Keratinocyte (primary cell): ENCODE data around the gene KAZALD1. TPM values are rescaled to one million over a fixed set of nuclear protein-coding genes. Genes with fewer than 3 reads are reported as not detected.

Experiments
- DNase-seq: peaks from one replicate; pipeline ENCODE4 v3.0.0-alpha.2; 2011; ENCODE audit warnings: low read depth, missing footprints, low spot score
- FAIRE-seq: peaks from 2 replicates; lab custom pipeline; 2011; peaks lifted over from hg19 to GRCh38; lab: Jason Lieb, UNC
- H2AFZ ChIP-seq: 2 replicates; pipeline ENCODE4 v1.6.0; 2012; ENCODE audit warnings: low read length, control low read depth, inconsistent platforms; ENCODE audit not compliant: control insufficient read depth
- H3K27ac ChIP-seq: 2 replicates; pipeline ENCODE4 v1.5.1; 2011; ENCODE audit warnings: low read length; ENCODE audit not compliant: control insufficient read depth, insufficient read depth
- H3K27me3 ChIP-seq: 3 replicates; pipeline ENCODE4 v1.6.0; 2011; ENCODE audit warnings: low read length; ENCODE audit not compliant: control insufficient read depth, insufficient read depth; ENCODE audit errors: extremely low read depth
- H3K36me3 ChIP-seq, 2 experiments: 2 replicates in 1 of 2; 3 replicates in 1 of 2; pipeline ENCODE4 v1.5.1; 2011; ENCODE audit warnings: low read length in 2 of 2, mild to moderate bottlenecking in 1 of 2; ENCODE audit not compliant: control insufficient read depth in 2 of 2, insufficient read depth in 2 of 2; ENCODE audit errors: extremely low read depth in 1 of 2
- H3K4me1 ChIP-seq: 3 replicates; pipeline ENCODE4 v1.5.1; 2011; ENCODE audit warnings: low read length; ENCODE audit not compliant: control insufficient read depth, insufficient read depth; ENCODE audit errors: extremely low read depth
- H3K4me2 ChIP-seq: 3 replicates; pipeline ENCODE4 v1.6.0; 2011; ENCODE audit warnings: low read depth, low read length; ENCODE audit not compliant: control insufficient read depth, insufficient read depth; ENCODE audit errors: extremely low read depth
- H3K4me3 ChIP-seq, 3 experiments: fragments of 200-600 bp in 1 of 3; sonication (generic) in 1 of 3; 2 replicates in 2 of 3; 3 replicates in 1 of 3; pipeline ENCODE4 v1.5.1; 2011 to 2016; ENCODE audit warnings: low read length in 3 of 3, mild to moderate bottlenecking in 3 of 3, control low read depth in 2 of 3, inconsistent platforms in 1 of 3, low read depth in 1 of 3, mixed read lengths in 1 of 3, mixed run types in 1 of 3, moderate library complexity in 1 of 3; ENCODE audit not compliant: control insufficient read depth in 2 of 3, insufficient read depth in 2 of 3; ENCODE audit errors: extremely low read depth in 1 of 3
- H3K79me2 ChIP-seq: 2 replicates; pipeline ENCODE4 v1.6.0; 2012; ENCODE audit warnings: low read length; ENCODE audit not compliant: control insufficient read depth, insufficient read depth
- H3K9ac ChIP-seq: 3 replicates; pipeline ENCODE4 v1.6.0; 2011; ENCODE audit warnings: low read length; ENCODE audit not compliant: control insufficient read depth, insufficient read depth; ENCODE audit errors: extremely low read depth
- H3K9me1 ChIP-seq: 3 replicates; pipeline ENCODE4 v1.6.0; 2011; ENCODE audit warnings: low read length; ENCODE audit not compliant: control insufficient read depth, insufficient read depth; ENCODE audit errors: extremely low read depth
- H3K9me3 ChIP-seq: 2 replicates; pipeline ENCODE4 v1.5.1; 2012; ENCODE audit warnings: low read depth, low read length; ENCODE audit not compliant: control insufficient read depth
- H4K20me1 ChIP-seq: 3 replicates; pipeline ENCODE4 v1.6.0; 2011; ENCODE audit warnings: low read length; ENCODE audit not compliant: control insufficient read depth, insufficient read depth; ENCODE audit errors: extremely low read depth
- EZH2 ChIP-seq: IDR thresholded peaks from one replicate; pipeline ENCODE4 v1.6.1; 2012; ENCODE audit warnings: inconsistent platforms, mild to moderate bottlenecking, low read length, moderate library complexity
- dilution Hi-C: fragments of 300-500 bp; cut with MboI; formaldehyde crosslinking; loops from one replicate; pipeline ENCODE4 v1.7.0; 2020; ENCODE audit warnings: low sequenced_read_pairs; ENCODE audit not compliant: extremely low pct_ligation_motif_present
- polyA plus RNA-seq, 5 experiments: library from polyadenylated mRNA; depleted of rRNA in 3 of 5; stranded (reverse) in 3 of 5; stranded (forward) in 1 of 5; unstranded in 1 of 5; fragments of >200 nt; gene quantifications; 1 replicate in 1 of 5; 2 replicates in 3 of 5; 3 replicates in 1 of 5; pipeline versions ENCODE4 v1.2.1 to v1.2.3, GENCODE V29; 2011 to 2012; ENCODE audit warnings: missing spikeins in 2 of 5, low read depth in 1 of 5, low replicate concordance in 1 of 5
- TF ChIP-seq, protein P1 (sequence below), 3 experiments: IDR thresholded peaks in 1 of 3; conservative IDR thresholded peaks in 1 of 3; optimal IDR thresholded peaks in 1 of 3; 2 replicates in 2 of 3; 3 replicates in 1 of 3; pipeline versions ENCODE3 to v1.5.1; 2011; ENCODE audit warnings: low read length in 3 of 3, mild to moderate bottlenecking in 3 of 3, moderate library complexity in 2 of 3, control low read depth in 1 of 3, inconsistent platforms in 1 of 3; ENCODE audit not compliant: insufficient read depth in 2 of 3; ENCODE audit errors: extremely low read depth in 1 of 3

Gene KAZALD1
- polyA plus RNA-seq, 1 donor (not counting 4 experiments of a cell fraction or from before 2014, with no cell fraction given): 0.08 TPM

DNA sequence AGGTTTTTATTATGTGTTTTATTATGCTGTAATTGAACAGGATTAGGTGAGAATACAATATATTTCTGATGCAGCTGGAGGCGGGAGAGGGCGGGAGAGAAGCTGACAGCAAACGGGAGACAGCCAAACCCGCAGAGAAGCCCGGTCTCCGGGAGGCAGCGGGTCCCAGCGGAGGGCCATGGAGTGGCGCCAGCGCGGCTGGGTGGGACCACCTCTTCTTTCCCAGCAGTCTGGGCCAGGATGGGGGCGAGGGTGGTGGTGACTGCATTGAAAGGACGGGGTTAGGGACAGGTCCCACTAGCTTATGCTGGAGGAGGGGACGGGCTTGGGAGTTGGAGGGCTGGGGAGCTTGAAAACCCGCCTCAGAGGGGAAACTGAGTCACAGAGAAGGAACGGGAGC, 14.5 kb upstream of the KAZALD1 start:
- DNase-seq: no peak
- TF ChIP-seq EZH2: peak; percentile 14
- TF ChIP-seq, protein P1, sequence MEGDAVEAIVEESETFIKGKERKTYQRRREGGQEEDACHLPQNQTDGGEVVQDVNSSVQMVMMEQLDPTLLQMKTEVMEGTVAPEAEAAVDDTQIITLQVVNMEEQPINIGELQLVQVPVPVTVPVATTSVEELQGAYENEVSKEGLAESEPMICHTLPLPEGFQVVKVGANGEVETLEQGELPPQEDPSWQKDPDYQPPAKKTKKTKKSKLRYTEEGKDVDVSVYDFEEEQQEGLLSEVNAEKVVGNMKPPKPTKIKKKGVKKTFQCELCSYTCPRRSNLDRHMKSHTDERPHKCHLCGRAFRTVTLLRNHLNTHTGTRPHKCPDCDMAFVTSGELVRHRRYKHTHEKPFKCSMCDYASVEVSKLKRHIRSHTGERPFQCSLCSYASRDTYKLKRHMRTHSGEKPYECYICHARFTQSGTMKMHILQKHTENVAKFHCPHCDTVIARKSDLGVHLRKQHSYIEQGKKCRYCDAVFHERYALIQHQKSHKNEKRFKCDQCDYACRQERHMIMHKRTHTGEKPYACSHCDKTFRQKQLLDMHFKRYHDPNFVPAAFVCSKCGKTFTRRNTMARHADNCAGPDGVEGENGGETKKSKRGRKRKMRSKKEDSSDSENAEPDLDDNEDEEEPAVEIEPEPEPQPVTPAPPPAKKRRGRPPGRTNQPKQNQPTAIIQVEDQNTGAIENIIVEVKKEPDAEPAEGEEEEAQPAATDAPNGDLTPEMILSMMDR (optimal IDR thresholded peaks at IDR 0.05 in 1 of 3, IDR thresholded peaks at IDR 0.05 in 1 of 3, conservative IDR thresholded peaks at IDR 0.05 in 1 of 3; ENCODE audit: extremely low read depth in 1 of 3, insufficient read depth in 2 of 3, low read length in 3 of 3): no peak
- dilution Hi-C loops: no loop called here
- no peaks in the 10 kb centered on the region for H3K9me3 ChIP-seq
- H3K4me1 ChIP-seq: peaks cover 25% of the 10 kb centered on the region
- peak overlapping the region; percentile 12 for H3K4me2 ChIP-seq
- no peak overlapping the region for H3K27ac ChIP-seq
- no peaks in the 10 kb centered on the region for H3K36me3 ChIP-seq
- no peak for FAIRE-seq
- no peaks in the 10 kb centered on the region for H4K20me1 ChIP-seq
- H3K27me3 ChIP-seq: peaks cover 39% of the 10 kb centered on the region
- no peaks in the 10 kb centered on the region for H3K79me2 ChIP-seq
- no peak overlapping the region for H3K4me3 ChIP-seq
- no peak overlapping the region for H3K9ac ChIP-seq
- H2AFZ ChIP-seq: no peak overlapping the region
- no peaks in the 10 kb centered on the region for H3K9me1 ChIP-seq

DNA sequence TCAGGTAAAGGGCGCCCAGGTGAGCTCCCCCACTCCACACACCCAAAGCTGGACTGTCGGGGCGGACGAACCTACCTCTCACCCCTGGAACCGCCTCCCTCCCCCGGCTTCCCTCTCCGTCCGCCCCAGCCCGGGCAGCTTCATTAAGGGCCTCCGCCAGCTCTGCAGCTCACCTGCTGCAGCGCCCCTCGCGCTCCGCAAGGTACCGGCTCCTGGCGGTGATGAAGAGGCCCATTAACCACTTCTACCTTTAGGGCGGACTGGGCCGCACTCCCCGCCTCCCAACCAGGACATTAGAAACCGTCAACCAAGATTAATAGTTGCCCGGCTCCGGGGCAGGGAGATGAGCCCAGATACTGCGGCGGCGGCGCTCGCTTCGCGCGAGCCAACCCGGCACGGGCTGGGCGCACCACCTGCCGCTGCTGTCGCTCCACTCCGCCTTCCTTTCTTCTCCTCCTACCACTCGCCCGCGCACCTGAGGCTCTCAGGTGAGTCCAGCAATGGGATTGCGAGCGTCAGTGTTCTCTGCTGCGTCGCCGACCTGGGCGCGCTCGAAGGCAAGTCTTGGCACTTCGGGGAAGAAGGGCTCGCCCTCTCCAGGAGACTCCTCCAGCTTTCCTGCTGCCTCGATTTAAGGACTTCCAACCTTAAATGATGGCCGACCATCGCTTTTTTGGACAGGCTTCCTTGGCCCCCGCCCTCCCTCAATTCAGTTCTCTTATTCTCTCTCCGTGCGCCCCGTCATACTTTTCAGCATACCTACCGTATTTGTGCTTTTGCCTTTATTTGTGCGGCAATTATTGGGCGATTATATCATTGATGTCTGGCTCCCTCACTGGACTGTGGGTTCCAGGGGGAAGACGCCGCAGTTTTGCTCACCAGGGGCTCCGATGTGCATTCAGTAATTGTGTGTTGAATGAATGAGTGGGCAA, 13.6 kb upstream of the KAZALD1 start:
- dilution Hi-C loops: no loop called here
- Histone ChIP-seq H3K27ac (no peak overlapping the region), H3K36me3 (no peaks in the 10 kb centered on the region), H3K4me1 (peaks cover 26% of the 10 kb centered on the region), H3K9me1 (no peaks in the 10 kb centered on the region), H3K4me3 (peak overlapping the region in 2 of 3 experiments; percentile 7 to 27), H3K79me2 (no peaks in the 10 kb centered on the region), H4K20me1 (no peaks in the 10 kb centered on the region), H2AFZ (no peak overlapping the region), H3K27me3 (peaks cover 39% of the 10 kb centered on the region), H3K9me3 (no peaks in the 10 kb centered on the region), H3K9ac (no peak overlapping the region), H3K4me2 (peak overlapping the region; percentile 62)
- DNase-seq: no peak
- TF ChIP-seq EZH2: no peak
- TF ChIP-seq, protein P1 (optimal IDR thresholded peaks at IDR 0.05 in 1 of 3, IDR thresholded peaks at IDR 0.05 in 1 of 3, conservative IDR thresholded peaks at IDR 0.05 in 1 of 3; ENCODE audit: extremely low read depth in 1 of 3, insufficient read depth in 2 of 3, low read length in 3 of 3): peak in 1 of 3 experiments; percentile 5
- no peak for FAIRE-seq
